ENCODE data around the gene TBC1D22A. TPM values are rescaled to one million over a fixed set of nuclear protein-coding genes. Genes with fewer than 3 reads are reported as not detected.

TBC1D22A gene
- total RNA-seq, 4 donors from 2014 or later: 42.6 to 70.4 (median 55.1) TPM

DNA sequence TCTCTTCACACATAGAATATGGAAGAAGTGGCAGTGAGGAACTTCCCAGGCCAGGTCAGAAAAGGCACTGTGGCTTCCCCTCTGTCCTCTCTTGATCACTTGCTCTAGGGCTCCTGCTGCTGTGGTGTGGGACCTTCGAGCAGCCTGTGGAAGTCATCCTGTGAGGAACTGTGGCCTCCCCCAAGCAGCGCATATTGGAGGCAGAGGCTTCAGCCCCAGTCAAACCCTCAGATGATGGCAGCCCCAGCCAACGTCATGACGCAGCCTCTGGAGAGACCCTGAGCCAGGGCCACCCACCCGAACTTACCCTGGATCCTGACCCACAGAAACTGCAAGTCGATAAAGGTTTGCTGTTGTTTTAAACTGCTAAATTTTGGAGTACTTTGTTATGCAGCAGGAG, 444.9 kb downstream of the TBC1D22A start:
- TF ChIP-seq, protein P1, sequence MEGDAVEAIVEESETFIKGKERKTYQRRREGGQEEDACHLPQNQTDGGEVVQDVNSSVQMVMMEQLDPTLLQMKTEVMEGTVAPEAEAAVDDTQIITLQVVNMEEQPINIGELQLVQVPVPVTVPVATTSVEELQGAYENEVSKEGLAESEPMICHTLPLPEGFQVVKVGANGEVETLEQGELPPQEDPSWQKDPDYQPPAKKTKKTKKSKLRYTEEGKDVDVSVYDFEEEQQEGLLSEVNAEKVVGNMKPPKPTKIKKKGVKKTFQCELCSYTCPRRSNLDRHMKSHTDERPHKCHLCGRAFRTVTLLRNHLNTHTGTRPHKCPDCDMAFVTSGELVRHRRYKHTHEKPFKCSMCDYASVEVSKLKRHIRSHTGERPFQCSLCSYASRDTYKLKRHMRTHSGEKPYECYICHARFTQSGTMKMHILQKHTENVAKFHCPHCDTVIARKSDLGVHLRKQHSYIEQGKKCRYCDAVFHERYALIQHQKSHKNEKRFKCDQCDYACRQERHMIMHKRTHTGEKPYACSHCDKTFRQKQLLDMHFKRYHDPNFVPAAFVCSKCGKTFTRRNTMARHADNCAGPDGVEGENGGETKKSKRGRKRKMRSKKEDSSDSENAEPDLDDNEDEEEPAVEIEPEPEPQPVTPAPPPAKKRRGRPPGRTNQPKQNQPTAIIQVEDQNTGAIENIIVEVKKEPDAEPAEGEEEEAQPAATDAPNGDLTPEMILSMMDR (IDR thresholded peaks at IDR 0.05): no peak
- TF ChIP-seq POLR2A (IDR thresholded peaks at IDR 0.05): no peak
- no peak overlapping the region for H3K4me3 ChIP-seq
- no peak overlapping the region for H3K27ac ChIP-seq
- H3K27me3 ChIP-seq: no peaks in the 10 kb centered on the region
- peak in 1 of 3 donors; percentile 7 for DNase-seq
- no peaks in the 10 kb centered on the region for H3K9me3 ChIP-seq
- peaks cover 0 to 12% (median 0%) of the 10 kb centered on the region in 4 donors for H3K4me1 ChIP-seq
- no peaks in the 10 kb centered on the region for H3K36me3 ChIP-seq

- Histone ChIP-seq H3K36me3 (no peaks in the 10 kb centered on the region), H3K4me3 (no peak overlapping the region), H3K27ac (no peak overlapping the region), H3K27me3 (no peaks in the 10 kb centered on the region), H3K9me3 (no peaks in the 10 kb centered on the region), H3K4me1 (peaks cover 0 to 12% (median 0%) of the 10 kb centered on the region in 4 donors)
- DNase-seq: peak in 2 of 3 donors; percentile 13 to 15
- TF ChIP-seq, protein P1 (IDR thresholded peaks at IDR 0.05): no peak
- no peak for TF ChIP-seq POLR2A (IDR thresholded peaks at IDR 0.05)
Measured at GRCh38 chr22:47207846-47208554, 445.6 kb downstream of the TBC1D22A start.

- Histone ChIP-seq H3K9me3 (no peaks in the 10 kb centered on the region), H3K27ac (no peak overlapping the region), H3K36me3 (no peaks in the 10 kb centered on the region), H3K4me3 (no peak overlapping the region), H3K27me3 (no peaks in the 10 kb centered on the region), H3K4me1 (peaks cover 0 to 12% (median 0%) of the 10 kb centered on the region in 4 donors)
- no peak for TF ChIP-seq POLR2A (IDR thresholded peaks at IDR 0.05)
- TF ChIP-seq, protein P1 (IDR thresholded peaks at IDR 0.05): no peak
- no peak for DNase-seq
Measured at GRCh38 chr22:47208630-47209029, 446.2 kb downstream of the TBC1D22A start.

GRCh38 chr22:47209040-47209514, 446.6 kb downstream of the TBC1D22A start:
- no peaks in the 10 kb centered on the region for H3K9me3 ChIP-seq
- peak in 1 of 3 donors; percentile 44 for DNase-seq
- no peaks in the 10 kb centered on the region for H3K27me3 ChIP-seq
- H3K4me3 ChIP-seq: no peak overlapping the region
- no peaks in the 10 kb centered on the region for H3K36me3 ChIP-seq
- H3K27ac ChIP-seq: no peak overlapping the region
- TF ChIP-seq, protein P1 (IDR thresholded peaks at IDR 0.05): no peak
- no peak for TF ChIP-seq POLR2A (IDR thresholded peaks at IDR 0.05)
- H3K4me1 ChIP-seq: peaks cover 0 to 12% (median 0%) of the 10 kb centered on the region in 4 donors

DNA sequence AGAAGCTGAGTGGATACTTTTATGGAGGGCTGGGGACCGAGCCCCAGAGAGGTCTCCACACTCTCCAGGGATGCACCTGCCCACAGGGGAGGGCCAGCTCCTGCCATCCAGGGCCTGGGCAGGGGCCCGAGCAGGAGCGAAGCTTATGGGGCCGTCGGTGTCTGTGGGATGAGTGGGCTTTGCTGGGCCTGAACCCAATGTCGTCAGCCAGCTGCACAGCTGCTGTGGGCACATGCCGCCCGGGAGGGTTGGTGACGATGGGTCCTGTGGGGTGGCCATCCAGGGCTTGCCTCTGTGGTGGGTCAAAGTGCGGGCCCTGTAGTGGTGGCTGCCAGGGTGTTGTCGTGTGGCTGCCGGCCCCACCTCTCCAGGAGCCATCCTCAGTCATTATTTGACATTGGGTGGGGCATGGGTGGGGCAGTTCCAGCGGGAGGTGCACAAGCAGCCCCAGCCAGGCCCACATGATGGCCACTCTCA, 447.1 kb downstream of the TBC1D22A start:
- H3K36me3 ChIP-seq: no peaks in the 10 kb centered on the region
- H3K4me1 ChIP-seq: peaks cover 0 to 12% (median 0%) of the 10 kb centered on the region in 4 donors
- H3K9me3 ChIP-seq: no peaks in the 10 kb centered on the region
- peak in 2 of 3 donors; percentile 8 to 57 for DNase-seq
- H3K27me3 ChIP-seq: no peaks in the 10 kb centered on the region
- H3K4me3 ChIP-seq: no peak overlapping the region
- no peak for TF ChIP-seq POLR2A (IDR thresholded peaks at IDR 0.05)
- TF ChIP-seq, protein P1 (IDR thresholded peaks at IDR 0.05): no peak
- no peak overlapping the region for H3K27ac ChIP-seq

All from Peyer's patch (tissue), 4 donors.